H1 (cell line): ENCODE measurements around the gene SCGB3A1.

Experiments used
- POLR2AphosphoS5 ChIP-seq: IDR thresholded peaks from 2 replicates; pipeline ENCODE4 v1.6.1; 2011; ENCODE audit warnings: low read depth, low read length
- TF ChIP-seq, protein P1 (sequence below), 3 experiments: IDR thresholded peaks; 1 replicate in 2 of 3; 2 replicates in 1 of 3; pipeline versions ENCODE4 v1.5.1 to v1.6.1; 2011; ENCODE audit warnings: low read length in 3 of 3, mild to moderate bottlenecking in 3 of 3, inconsistent platforms in 2 of 3, low read depth in 1 of 3, moderate library complexity in 1 of 3; ENCODE audit not compliant: insufficient read depth in 1 of 3; ENCODE audit errors: control extremely low read depth in 1 of 3

DNA sequence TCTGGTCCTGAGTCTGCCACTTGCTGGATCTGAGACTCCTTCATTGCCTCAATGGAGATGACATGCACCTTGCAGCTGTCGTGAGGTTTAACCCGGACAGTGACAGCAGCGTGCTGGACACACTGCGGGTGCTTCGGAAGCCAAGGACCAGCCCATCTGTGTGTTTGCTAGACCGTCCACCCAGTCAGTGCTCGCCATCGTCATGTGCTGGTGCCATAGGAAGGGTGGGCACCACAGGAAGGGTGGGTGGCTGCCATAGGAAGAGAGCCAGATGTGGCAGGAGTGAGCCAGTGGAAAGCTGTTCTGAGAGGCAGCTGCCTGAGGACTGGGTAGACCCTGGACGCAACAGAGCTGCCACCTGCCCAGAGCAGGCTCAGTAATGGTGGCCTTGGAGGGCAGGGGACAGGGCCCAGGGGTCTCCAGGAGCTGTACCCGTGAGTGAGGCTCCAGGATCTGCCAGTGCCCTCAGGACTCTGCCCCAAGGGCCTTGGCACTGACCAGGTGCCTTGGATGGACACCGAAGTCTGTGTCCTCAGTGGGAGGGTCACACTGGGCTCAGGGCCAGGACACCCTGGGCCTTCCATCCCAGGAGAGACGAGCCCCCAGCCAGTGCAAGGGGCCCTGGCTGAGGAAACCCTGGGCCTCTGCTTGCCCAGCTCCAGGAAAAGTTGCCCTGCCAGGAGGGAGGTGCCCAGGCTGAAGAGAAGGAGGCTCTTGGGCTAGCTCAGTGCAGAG, 36.3 kb upstream of the SCGB3A1 start:
- no peak for TF ChIP-seq POLR2AphosphoS5
- TF ChIP-seq, protein P1, sequence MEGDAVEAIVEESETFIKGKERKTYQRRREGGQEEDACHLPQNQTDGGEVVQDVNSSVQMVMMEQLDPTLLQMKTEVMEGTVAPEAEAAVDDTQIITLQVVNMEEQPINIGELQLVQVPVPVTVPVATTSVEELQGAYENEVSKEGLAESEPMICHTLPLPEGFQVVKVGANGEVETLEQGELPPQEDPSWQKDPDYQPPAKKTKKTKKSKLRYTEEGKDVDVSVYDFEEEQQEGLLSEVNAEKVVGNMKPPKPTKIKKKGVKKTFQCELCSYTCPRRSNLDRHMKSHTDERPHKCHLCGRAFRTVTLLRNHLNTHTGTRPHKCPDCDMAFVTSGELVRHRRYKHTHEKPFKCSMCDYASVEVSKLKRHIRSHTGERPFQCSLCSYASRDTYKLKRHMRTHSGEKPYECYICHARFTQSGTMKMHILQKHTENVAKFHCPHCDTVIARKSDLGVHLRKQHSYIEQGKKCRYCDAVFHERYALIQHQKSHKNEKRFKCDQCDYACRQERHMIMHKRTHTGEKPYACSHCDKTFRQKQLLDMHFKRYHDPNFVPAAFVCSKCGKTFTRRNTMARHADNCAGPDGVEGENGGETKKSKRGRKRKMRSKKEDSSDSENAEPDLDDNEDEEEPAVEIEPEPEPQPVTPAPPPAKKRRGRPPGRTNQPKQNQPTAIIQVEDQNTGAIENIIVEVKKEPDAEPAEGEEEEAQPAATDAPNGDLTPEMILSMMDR (IDR thresholded peaks at IDR 0.05; ENCODE audit: control extremely low read depth in 1 of 3, insufficient read depth in 1 of 3, low read depth in 1 of 3, low read length in 3 of 3) = no peak
